ENCODE measurements around the gene CDK5RAP1.

CDK5RAP1 gene

GRCh38 chr20:33333616-33334015, 67.7 kb downstream of the CDK5RAP1 start:
- no peak for DNase-seq (ENCODE audit: low spot score)

- no peak for DNase-seq (ENCODE audit: low spot score)
Observed at GRCh38 chr20:33332905-33333456, 68.3 kb downstream of the CDK5RAP1 start.

GRCh38 chr20:33328157-33329137, 72.9 kb downstream of the CDK5RAP1 start:
- no peak for DNase-seq (ENCODE audit: low spot score)

- no peak for DNase-seq (ENCODE audit: low spot score)
Observed at GRCh38 chr20:33325350-33325749, 76.0 kb downstream of the CDK5RAP1 start.

- no peak for DNase-seq (ENCODE audit: low spot score)
Observed at GRCh38 chr20:33323236-33323635, 78.1 kb downstream of the CDK5RAP1 start.

DNA sequence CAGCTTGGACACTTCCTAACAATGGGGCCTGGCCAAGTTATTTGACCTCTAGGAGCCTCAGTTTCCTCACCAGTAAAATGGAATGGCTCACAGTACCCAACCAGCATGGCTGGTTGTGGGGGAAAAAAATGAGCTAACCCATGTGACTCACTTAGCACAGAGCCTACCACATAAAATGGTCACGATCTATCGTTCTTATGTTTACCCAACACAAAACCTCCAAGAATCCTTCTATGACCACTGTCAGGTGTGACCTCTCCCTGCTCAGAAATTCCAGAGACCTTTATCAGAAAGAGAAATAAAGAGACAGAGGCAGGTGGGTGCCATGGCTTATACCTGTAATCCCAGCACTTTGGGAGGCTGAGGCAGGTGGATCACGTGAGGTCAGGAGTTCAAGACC, 78.9 kb downstream of the CDK5RAP1 start:
- no peak for DNase-seq (ENCODE audit: low spot score)

DNA sequence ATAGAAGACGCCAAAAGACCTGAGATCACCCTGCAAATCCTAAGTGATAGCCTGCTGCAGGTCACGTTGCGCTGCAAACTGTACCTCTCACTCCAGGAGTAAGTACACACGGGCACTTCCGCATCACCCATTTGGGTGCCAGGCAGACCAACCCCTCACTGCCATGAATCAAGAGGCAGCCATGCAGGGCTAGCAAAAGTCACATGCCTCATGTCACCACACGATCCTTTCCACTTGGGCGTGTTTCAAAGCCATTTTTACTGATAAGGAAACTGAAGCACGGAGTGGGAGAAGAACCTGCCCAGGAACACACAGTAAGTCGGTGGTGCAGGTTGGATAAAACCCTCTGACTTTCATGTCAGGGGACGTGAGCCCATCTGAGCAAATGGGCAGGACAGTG, 81.3 kb downstream of the CDK5RAP1 start:
- DNase-seq (ENCODE audit: low spot score): no peak

DNA sequence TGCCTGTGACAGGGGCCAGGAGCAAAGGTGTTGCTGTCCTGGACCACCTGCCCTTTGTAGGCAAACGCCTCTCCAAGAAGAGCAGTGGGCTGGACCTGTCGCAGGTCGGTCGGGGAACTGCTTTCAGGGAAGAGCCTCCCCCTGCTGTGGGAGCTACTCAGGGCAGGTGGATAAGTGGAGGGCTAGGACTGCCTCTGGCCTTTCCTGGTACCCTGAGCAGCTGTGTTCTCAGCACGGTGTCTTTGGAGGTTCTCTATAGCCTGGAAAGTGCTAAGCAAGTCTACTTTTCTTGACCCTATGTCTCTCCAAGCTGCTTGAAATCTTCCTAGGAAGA, 83.3 kb downstream of the CDK5RAP1 start:
- no peak for DNase-seq (ENCODE audit: low spot score)

GRCh38 chr20:33317424-33318095, 83.8 kb downstream of the CDK5RAP1 start:
- no peak for DNase-seq (ENCODE audit: low spot score)

GRCh38 chr20:33316958-33317357, 84.4 kb downstream of the CDK5RAP1 start:
- no peak for DNase-seq (ENCODE audit: low spot score)

- no peak for DNase-seq (ENCODE audit: low spot score)
Observed at GRCh38 chr20:33316343-33316742, 85.0 kb downstream of the CDK5RAP1 start.

GRCh38 chr20:33313686-33314314, 87.5 kb downstream of the CDK5RAP1 start:
- no peak for DNase-seq (ENCODE audit: low spot score)

- DNase-seq (ENCODE audit: low spot score): no peak
Observed at GRCh38 chr20:33312583-33312982, 88.7 kb downstream of the CDK5RAP1 start.

DNA sequence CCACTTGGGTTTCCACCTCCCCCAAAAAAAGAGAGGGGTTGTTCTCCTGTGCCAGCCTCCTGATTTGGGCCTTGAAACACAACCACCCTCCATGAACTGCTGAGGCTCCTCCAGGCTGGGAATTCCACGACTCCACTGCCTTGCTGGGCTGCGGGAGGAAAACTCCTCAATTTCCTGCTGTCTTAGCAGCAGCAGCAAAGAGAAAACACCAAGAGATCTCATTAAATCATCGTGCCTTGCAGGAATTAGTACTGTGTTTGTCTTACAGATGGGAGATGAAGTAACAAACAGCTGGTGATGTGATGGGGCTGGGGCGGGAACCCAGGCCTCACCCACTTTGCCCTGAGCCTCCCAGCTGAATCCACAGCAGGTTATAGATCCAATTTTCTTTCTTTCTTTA, 89.3 kb downstream of the CDK5RAP1 start:
- DNase-seq (ENCODE audit: low spot score): no peak

GRCh38 chr20:33311011-33311410, 90.3 kb downstream of the CDK5RAP1 start:
- no peak for DNase-seq (ENCODE audit: low spot score)

DNA sequence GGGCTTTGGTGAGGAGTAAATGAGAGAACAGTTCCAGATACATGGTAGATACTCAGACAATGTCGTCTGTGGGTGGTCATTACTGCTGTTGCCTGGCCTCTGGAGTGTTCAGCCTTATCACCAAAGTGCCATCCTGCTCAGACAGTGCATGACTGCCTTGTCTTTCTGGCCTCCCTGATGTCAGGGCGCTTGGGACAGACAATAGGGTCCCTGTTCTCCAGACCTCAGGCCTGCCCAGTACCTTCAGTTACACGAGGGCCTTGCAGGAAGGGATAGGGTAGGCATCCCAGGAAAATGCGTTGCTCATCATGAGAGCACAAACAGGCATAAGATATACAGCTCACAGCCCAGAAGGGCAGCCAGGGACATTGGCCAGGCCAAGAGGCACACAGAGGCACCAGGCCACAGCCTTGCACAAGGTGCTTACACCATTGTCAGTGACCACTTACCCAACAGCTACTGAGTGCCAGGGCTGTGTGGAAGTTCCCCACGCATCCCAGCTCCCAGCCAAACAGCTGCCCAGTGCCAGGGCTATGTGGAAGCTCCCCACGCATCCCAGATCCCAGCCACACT, 90.9 kb downstream of the CDK5RAP1 start:
- DNase-seq (ENCODE audit: low spot score): no peak

GRCh38 chr20:33309631-33310030, 91.7 kb downstream of the CDK5RAP1 start:
- DNase-seq (ENCODE audit: low spot score): no peak

All from germinal center (tissue), 1 donor.